Measurements from ENCODE around the gene HIVEP1.

The HIVEP1 gene

GRCh38 chr6:12115492-12115891 lies 103.4 kb downstream of the HIVEP1 start:
- H3K9me3 Mint-ChIP-seq, result peaks cover 4% of the 10 kb centered on the region
- peaks cover 24% of the 10 kb centered on the region for H3K36me3 Mint-ChIP-seq

GRCh38 chr6:12116264-12116800 lies 104.2 kb downstream of the HIVEP1 start:
- peak overlapping the region; percentile 79 for H3K27ac Mint-ChIP-seq
- peaks cover 69% of the 10 kb centered on the region for H3K4me1 Mint-ChIP-seq
- H3K9me3 Mint-ChIP-seq, result peaks cover 4% of the 10 kb centered on the region
- no peak overlapping the region for H3K4me3 Mint-ChIP-seq
- ATAC-seq, result no peak
- H3K36me3 Mint-ChIP-seq, result peaks cover 27% of the 10 kb centered on the region
- no peaks in the 10 kb centered on the region for H3K27me3 Mint-ChIP-seq

More at GRCh38 chr6:12115492-12115891, 103.4 kb downstream of the HIVEP1 start:
- no peaks in the 10 kb centered on the region for H3K27me3 Mint-ChIP-seq
- peaks cover 74% of the 10 kb centered on the region for H3K4me1 Mint-ChIP-seq
- H3K27ac Mint-ChIP-seq, result peak overlapping the region; percentile 79
- H3K4me3 Mint-ChIP-seq, result peak overlapping the region; percentile 40
- ATAC-seq, result no peak

- no peak for ATAC-seq
- Mint-ChIP-seq H3K36me3 (peaks cover 33% of the 10 kb centered on the region), H3K9me3 (peaks cover 4% of the 10 kb centered on the region), H3K27me3 (no peaks in the 10 kb centered on the region), H3K4me3 (no peak overlapping the region), H3K4me1 (peaks cover 69% of the 10 kb centered on the region), H3K27ac (peak overlapping the region; percentile 79)
Measured at GRCh38 chr6:12116978-12117377, 104.9 kb downstream of the HIVEP1 start.

GRCh38 chr6:12118607-12119006 lies 106.5 kb downstream of the HIVEP1 start:
- no peak overlapping the region for H3K4me3 Mint-ChIP-seq
- peaks cover 42% of the 10 kb centered on the region for H3K36me3 Mint-ChIP-seq
- ATAC-seq, result no peak
- H3K4me1 Mint-ChIP-seq, result peaks cover 53% of the 10 kb centered on the region
- peaks cover 4% of the 10 kb centered on the region for H3K9me3 Mint-ChIP-seq
- no peaks in the 10 kb centered on the region for H3K27me3 Mint-ChIP-seq
- H3K27ac Mint-ChIP-seq, result peak overlapping the region; percentile 64

- ATAC-seq, result peak; percentile 84
- Mint-ChIP-seq H3K4me1 (peaks cover 52% of the 10 kb centered on the region), H3K27me3 (no peaks in the 10 kb centered on the region), H3K4me3 (no peak overlapping the region), H3K9me3 (peaks cover 4% of the 10 kb centered on the region), H3K36me3 (peaks cover 47% of the 10 kb centered on the region), H3K27ac (peak overlapping the region; percentile 64)
Measured at GRCh38 chr6:12119085-12119588, 107.0 kb downstream of the HIVEP1 start.

GRCh38 chr6:12125396-12125795 lies 113.3 kb downstream of the HIVEP1 start:
- no peak for ATAC-seq
- Mint-ChIP-seq H3K27ac (no peak overlapping the region), H3K27me3 (no peaks in the 10 kb centered on the region), H3K36me3 (peaks cover 82% of the 10 kb centered on the region), H3K4me1 (peaks cover 23% of the 10 kb centered on the region), H3K4me3 (no peak overlapping the region), H3K9me3 (no peaks in the 10 kb centered on the region)

GRCh38 chr6:12126051-12126450 lies 113.9 kb downstream of the HIVEP1 start:
- ATAC-seq, result no peak
- H3K4me1 Mint-ChIP-seq, result peaks cover 22% of the 10 kb centered on the region
- peaks cover 75% of the 10 kb centered on the region for H3K36me3 Mint-ChIP-seq
- H3K9me3 Mint-ChIP-seq, result no peaks in the 10 kb centered on the region
- H3K27me3 Mint-ChIP-seq, result no peaks in the 10 kb centered on the region
- H3K27ac Mint-ChIP-seq, result no peak overlapping the region
- no peak overlapping the region for H3K4me3 Mint-ChIP-seq

- no peak for ATAC-seq
- Mint-ChIP-seq H3K4me1 (peaks cover 28% of the 10 kb centered on the region), H3K36me3 (peaks cover 56% of the 10 kb centered on the region), H3K27ac (no peak overlapping the region), H3K9me3 (no peaks in the 10 kb centered on the region), H3K27me3 (no peaks in the 10 kb centered on the region), H3K4me3 (no peak overlapping the region)
Measured at GRCh38 chr6:12129523-12129922, 117.4 kb downstream of the HIVEP1 start.

GRCh38 chr6:12132351-12133222 lies 120.5 kb downstream of the HIVEP1 start:
- peaks cover 19% of the 10 kb centered on the region for H3K4me1 Mint-ChIP-seq
- ATAC-seq, result no peak
- peak overlapping the region; percentile 36 for H3K27ac Mint-ChIP-seq

GRCh38 chr6:12134581-12134980 lies 122.5 kb downstream of the HIVEP1 start:
- peaks cover 12% of the 10 kb centered on the region for H3K4me1 Mint-ChIP-seq
- H3K36me3 Mint-ChIP-seq, result peaks cover 43% of the 10 kb centered on the region
- no peaks in the 10 kb centered on the region for H3K27me3 Mint-ChIP-seq
- no peak overlapping the region for H3K4me3 Mint-ChIP-seq
- no peak for ATAC-seq
- H3K27ac Mint-ChIP-seq, result no peak overlapping the region
- H3K9me3 Mint-ChIP-seq, result no peaks in the 10 kb centered on the region

More at GRCh38 chr6:12132351-12133222, 120.5 kb downstream of the HIVEP1 start:
- Mint-ChIP-seq H3K27me3 (no peaks in the 10 kb centered on the region), H3K9me3 (no peaks in the 10 kb centered on the region), H3K36me3 (peaks cover 48% of the 10 kb centered on the region), H3K4me3 (no peak overlapping the region)

GRCh38 chr6:12134991-12135390 lies 122.9 kb downstream of the HIVEP1 start:
- Mint-ChIP-seq H3K27me3 (no peaks in the 10 kb centered on the region), H3K36me3 (peaks cover 43% of the 10 kb centered on the region), H3K4me1 (peaks cover 12% of the 10 kb centered on the region), H3K27ac (peak overlapping the region; percentile 42), H3K4me3 (no peak overlapping the region), H3K9me3 (no peaks in the 10 kb centered on the region)
- ATAC-seq, result no peak

- H3K4me3 Mint-ChIP-seq, result no peak overlapping the region
- H3K9me3 Mint-ChIP-seq, result no peaks in the 10 kb centered on the region
- peaks cover 8% of the 10 kb centered on the region for H3K4me1 Mint-ChIP-seq
- ATAC-seq, result no peak
- peaks cover 60% of the 10 kb centered on the region for H3K36me3 Mint-ChIP-seq
- H3K27ac Mint-ChIP-seq, result no peak overlapping the region
- no peaks in the 10 kb centered on the region for H3K27me3 Mint-ChIP-seq
Measured at GRCh38 chr6:12136905-12137304, 124.8 kb downstream of the HIVEP1 start.

- no peak for ATAC-seq
- Mint-ChIP-seq H3K27ac (no peak overlapping the region), H3K4me3 (no peak overlapping the region), H3K4me1 (peaks cover 2% of the 10 kb centered on the region), H3K27me3 (no peaks in the 10 kb centered on the region), H3K36me3 (peaks cover 60% of the 10 kb centered on the region), H3K9me3 (no peaks in the 10 kb centered on the region)
Measured at GRCh38 chr6:12137480-12137879, 125.4 kb downstream of the HIVEP1 start.

- H3K9me3 Mint-ChIP-seq, result no peaks in the 10 kb centered on the region
- no peak for ATAC-seq
Measured at GRCh38 chr6:12138381-12138780, 126.3 kb downstream of the HIVEP1 start.

GRCh38 chr6:12138936-12139335 lies 126.8 kb downstream of the HIVEP1 start:
- H3K4me3 Mint-ChIP-seq, result no peak overlapping the region
- H3K36me3 Mint-ChIP-seq, result peaks cover 74% of the 10 kb centered on the region
- ATAC-seq, result no peak
- no peaks in the 10 kb centered on the region for H3K4me1 Mint-ChIP-seq
- no peaks in the 10 kb centered on the region for H3K27me3 Mint-ChIP-seq
- H3K27ac Mint-ChIP-seq, result peak overlapping the region; percentile 53
- H3K9me3 Mint-ChIP-seq, result no peaks in the 10 kb centered on the region

More at GRCh38 chr6:12138381-12138780, 126.3 kb downstream of the HIVEP1 start:
- Mint-ChIP-seq H3K4me1 (no peaks in the 10 kb centered on the region), H3K27me3 (no peaks in the 10 kb centered on the region), H3K4me3 (no peak overlapping the region), H3K27ac (no peak overlapping the region), H3K36me3 (peaks cover 70% of the 10 kb centered on the region)
